Anterior cingulate cortex (tissue), 58 donors: ENCODE data around the gene TMEM44.

ENCODE experiments used
- DNase-seq, 58 donors: peaks; one replicate each; lab custom pipeline; 2025; lab: John Stamatoyannopoulos, UW

TMEM44 gene

GRCh38 chr3:194585880-194586281 is 47.3 kb downstream of the TMEM44 start:
- peak in 3 of 58 donors; percentile 16 to 24 (median 18) for DNase-seq

DNA sequence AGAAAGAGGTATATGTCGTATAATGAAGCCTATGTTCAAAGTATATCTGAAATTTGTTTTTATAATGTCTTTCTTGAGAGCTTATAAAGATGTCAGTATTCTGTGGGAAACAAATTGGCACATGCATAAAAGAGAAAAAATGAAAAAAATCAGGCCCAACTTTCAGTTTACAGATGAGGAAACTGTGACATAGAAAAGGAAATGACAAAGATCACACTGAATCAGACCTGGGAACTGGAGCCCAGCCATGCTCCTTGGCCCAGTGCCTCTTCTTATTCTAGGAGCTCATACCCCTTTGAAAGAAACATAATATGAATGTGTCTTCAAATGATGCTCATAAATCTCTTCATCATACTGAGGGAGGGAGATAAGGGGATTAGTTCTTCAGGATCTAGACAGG is 48.4 kb downstream of the TMEM44 start:
- DNase-seq, result peak in 1 of 58 donors; percentile 18

DNA sequence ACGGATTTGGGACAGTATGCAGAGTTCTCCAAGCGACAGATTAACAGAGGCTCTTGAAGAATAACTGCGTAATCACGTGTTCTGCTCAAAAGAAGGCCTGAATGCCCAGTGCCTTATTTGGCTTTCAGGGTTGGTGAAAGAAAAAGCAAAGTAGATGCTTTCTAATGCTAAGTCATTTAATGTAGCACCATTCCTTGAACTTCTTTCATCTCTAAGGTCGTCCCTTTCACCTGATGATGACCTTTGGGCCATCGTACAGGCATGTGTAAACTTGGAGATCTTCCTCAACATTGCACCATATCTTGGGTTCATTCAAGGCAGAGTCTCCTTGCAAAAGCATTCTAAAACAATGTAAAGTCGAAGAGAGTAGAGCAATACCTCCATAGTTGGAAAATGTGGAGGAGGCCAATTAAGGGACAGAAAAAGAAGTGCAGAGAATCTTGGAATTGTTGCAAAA is 48.9 kb downstream of the TMEM44 start:
- DNase-seq, result no peak

DNA sequence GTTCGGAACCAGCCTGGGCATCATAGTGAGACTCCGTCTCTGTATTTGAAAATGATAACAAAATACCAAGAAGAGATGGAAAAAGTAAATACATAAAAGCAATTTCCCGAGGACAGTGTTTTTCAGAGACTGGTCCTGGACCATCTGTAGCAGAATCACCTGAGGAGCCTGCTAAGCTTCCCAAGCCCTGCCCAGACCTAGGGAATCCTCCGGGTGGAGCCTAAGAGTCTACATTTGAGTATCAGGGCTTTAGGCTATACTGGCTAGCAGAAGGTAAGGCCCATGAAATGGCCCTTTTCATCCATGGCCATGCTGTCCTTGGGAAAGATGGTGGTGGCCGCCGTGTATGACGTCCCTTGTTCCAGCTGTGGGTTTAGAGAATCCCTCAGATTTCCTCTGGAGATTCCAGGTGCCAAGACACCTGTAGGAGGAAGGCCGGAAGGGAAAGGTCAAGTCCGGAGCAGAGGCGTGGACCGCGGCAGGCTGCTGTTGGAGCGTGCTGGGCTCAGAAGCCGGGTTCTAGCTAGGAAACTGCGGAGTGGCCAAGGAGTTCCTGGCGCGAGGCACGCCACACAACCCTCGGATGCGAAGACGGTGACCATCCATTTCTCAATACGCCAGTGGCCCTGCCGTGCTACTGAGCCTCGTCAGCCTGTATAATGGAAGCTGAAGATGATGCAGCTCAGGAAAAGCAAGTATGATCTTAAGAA is 50.9 kb downstream of the TMEM44 start:
- no peak for DNase-seq

GRCh38 chr3:194579091-194579606 is 54.1 kb downstream of the TMEM44 start:
- DNase-seq, result no peak

DNA sequence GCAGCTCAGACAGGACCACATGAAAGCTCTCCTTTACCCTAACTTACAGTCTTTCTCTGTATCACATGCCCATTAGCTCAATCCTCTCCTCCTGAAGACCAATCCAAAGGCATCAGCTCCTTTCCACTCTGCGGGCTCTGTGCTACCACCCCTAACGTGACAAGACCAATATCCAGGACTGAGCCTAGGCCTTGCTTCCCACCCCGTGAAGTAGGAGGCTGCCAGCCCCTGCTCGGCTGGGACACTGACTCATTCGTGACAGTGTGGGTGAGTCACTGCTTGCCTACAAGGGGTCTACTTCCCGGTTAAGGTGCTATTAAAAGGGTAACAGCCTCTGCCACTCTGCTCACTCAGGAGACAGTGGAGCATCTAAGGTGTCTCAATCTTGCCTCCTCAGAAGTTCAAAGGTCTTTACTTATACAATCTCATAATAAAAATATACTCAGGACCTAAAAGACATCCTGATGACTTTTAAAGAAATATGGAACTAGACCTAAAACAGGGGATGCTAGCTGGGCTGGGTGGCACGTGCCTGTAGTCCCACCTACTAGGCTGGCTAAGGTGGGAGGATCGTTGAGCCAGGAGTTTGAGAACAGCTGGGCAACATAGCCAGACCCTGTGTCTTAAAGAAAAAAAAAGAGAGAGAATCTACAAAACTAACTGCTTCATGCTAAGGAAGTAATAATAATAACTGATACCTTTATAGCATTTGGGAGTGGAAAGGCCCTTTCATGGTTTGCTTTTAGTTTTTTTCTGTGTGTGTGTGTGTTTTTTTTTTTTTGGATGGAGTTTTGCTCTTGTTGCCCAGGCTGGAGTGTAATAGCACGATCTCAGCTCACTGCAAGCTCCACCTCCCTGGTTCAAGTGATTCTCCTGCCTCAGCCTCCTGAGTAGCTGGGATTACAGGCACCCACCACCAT is 55.0 kb downstream of the TMEM44 start:
- peak in 1 of 58 donors; percentile 21 for DNase-seq

GRCh38 chr3:194575484-194576210 is 57.6 kb downstream of the TMEM44 start:
- no peak for DNase-seq

DNA sequence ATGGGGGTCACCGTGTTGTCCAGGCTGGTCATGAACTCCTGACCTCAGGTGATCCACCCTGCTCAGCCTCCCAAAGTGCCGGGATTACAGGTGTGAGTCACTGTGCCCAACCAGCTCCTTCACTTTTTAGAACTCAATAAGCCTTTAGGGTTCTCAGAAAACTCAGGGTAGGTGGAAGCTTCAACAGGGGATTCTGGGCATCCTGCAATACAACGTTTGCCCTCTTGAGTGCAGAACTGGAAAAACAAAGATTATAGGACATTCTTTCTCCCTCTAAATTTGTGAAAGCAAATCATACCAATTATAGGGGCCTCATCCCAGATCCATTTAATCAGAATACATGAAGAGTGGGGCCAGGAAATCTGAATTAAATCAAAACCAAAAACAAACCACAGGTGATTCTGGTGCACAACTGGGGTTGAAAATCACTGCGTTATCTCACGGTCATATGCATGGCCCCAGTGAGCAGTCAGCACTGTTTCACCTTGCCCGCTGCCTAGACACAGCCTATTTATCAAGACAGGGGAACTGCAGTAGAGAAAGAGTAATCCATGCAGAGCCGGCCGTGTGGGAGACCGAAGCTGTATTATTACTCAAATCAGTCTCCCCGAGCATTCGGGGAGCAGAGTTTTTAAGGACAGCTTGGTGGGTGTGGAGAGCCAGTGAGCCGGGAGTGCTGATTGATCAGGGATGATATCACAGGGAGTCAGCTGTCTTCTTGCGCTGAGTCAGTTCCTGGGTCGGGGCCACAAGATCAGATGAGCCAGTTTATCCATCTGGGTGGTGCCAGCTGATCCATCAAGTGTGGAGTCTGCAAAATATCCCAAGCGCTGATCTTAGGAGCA is 58.4 kb downstream of the TMEM44 start:
- DNase-seq, result no peak

GRCh38 chr3:194573680-194574437 is 59.4 kb downstream of the TMEM44 start:
- DNase-seq, result peak in 10 of 58 donors; percentile 4 to 32 (median 16)

DNA sequence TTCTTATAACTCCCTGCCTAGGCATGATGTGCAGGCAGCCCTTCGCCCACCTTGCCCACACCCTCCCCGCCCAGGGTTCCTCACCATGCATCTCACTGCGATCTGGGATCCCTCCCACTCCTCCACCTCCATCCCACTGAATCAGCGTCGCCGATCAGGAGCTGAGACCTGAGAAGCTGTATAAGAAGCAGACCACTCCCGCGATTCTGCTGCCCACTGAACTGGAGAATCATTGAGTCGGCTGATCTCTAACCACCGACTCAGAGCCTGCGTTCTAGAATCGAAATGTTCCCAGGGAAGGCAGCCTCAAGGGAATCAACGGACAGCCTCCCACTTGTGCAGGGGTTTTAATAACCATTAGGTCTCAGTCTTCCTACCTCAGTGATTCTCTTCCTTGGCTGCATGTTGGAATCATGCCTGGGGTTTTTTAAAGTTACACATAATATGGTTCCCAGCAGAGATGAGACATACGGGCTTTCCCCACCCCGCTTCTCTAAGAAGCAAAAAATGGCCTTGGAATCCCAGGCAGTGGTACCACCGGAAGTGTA is 60.2 kb downstream of the TMEM44 start:
- no peak for DNase-seq

GRCh38 chr3:194572143-194572789 is 61.0 kb downstream of the TMEM44 start:
- no peak for DNase-seq

DNA sequence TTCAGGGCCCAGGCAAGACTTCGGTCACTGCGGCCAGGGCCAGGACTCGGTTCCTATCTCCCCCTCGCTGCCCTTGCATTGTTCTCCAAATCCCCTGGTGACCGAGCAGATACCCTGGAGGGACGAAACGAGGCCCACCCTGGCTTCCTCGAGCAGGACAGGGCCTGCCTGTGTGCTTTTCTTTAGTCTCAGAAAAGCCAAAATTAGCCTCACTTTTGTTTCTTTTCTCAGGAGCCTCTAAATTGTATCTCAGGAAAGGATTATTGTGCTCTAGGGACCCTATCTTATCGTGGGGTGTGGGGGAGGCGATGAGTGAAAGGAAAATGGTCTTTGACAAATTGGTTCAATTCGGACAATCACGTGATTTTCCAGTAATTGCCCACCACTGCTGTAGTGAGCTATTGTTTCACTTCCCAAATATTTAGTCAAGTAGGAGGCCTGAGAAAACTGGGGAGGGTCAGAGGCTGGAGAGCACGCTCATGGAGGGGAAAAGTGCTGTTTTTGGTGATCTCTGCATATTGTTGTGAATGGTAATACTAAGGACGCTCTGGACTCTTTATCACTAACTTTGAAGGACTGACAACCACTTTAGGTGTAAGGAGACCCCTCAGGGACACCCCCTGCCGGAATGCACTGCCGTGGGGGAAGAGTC is 61.6 kb downstream of the TMEM44 start:
- DNase-seq, result no peak

DNA sequence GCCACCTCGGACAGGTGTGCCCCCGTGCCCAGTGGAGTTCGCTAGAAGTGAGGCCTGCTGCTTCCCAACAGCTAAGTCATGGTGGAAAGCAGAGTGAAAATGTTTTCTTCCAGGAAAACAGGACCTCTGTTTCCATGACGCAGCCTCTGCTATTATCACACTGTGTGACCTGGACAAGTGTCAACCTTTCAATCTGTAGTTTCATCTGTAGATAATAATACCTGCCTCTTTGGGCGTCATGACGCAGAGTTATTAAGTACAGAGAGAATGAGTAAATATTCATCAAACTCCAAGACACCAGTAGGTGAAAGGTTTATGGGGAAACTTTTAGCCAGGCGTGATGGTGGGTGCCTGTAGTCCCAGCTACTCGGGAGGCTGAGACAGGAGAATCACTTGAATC is 62.3 kb downstream of the TMEM44 start:
- no peak for DNase-seq

GRCh38 chr3:194570235-194570634 is 63.0 kb downstream of the TMEM44 start:
- DNase-seq, result peak in 11 of 58 donors; percentile 4 to 41 (median 11)

GRCh38 chr3:194569252-194569651 is 64.0 kb downstream of the TMEM44 start:
- DNase-seq, result no peak

GRCh38 chr3:194565597-194566190 is 67.5 kb downstream of the TMEM44 start:
- DNase-seq, result no peak

GRCh38 chr3:194562986-194563385 is 70.2 kb downstream of the TMEM44 start:
- no peak for DNase-seq
